Ishikawa (cell line): ENCODE results near the gene KPNA4.

Experiments used
- CEBPB ChIP-seq: IDR thresholded peaks from 2 replicates; pipeline ENCODE4 v1.6.1; 2012
- CREB1 ChIP-seq: IDR thresholded peaks from 2 replicates; pipeline ENCODE4 v1.6.1; 2012; ENCODE audit warnings: low read depth
- EGR1 ChIP-seq: IDR thresholded peaks from 2 replicates; pipeline ENCODE4 v1.6.1; 2012
- EP300 ChIP-seq: IDR thresholded peaks from 2 replicates; pipeline ENCODE4 v1.6.1; 2012; ENCODE audit warnings: borderline replicate concordance
- FOXM1 ChIP-seq: IDR thresholded peaks from 2 replicates; pipeline ENCODE4 v1.6.1; 2012; ENCODE audit warnings: low read depth, borderline replicate concordance
- NFIC ChIP-seq: IDR thresholded peaks from 2 replicates; pipeline ENCODE4 v1.6.1; 2012
- RAD21 ChIP-seq: IDR thresholded peaks from 2 replicates; pipeline ENCODE4 v1.6.1; 2012; ENCODE audit warnings: low read depth
- TAF1 ChIP-seq: IDR thresholded peaks from 2 replicates; pipeline ENCODE4 v1.6.1; 2012; ENCODE audit warnings: low read depth, mild to moderate bottlenecking
- TCF12 ChIP-seq: IDR thresholded peaks from 2 replicates; pipeline ENCODE4 v1.6.1; 2012; ENCODE audit warnings: low read depth
- TEAD4 ChIP-seq: IDR thresholded peaks from 2 replicates; pipeline ENCODE4 v1.6.1; 2012
- YY1 ChIP-seq: IDR thresholded peaks from 2 replicates; pipeline ENCODE4 v1.6.1; 2012; ENCODE audit warnings: low read depth
- ZBTB7A ChIP-seq: IDR thresholded peaks from 2 replicates; pipeline ENCODE4 v1.6.1; 2012; ENCODE audit warnings: low read depth
- TF ChIP-seq, protein P1 (sequence below): IDR thresholded peaks from 2 replicates; pipeline ENCODE4 v1.6.1; 2012
- TF ChIP-seq, protein P2 (sequence below): IDR thresholded peaks from 2 replicates; pipeline ENCODE4 v1.6.1; 2012; ENCODE audit warnings: low read depth, mild to moderate bottlenecking
- TF ChIP-seq, protein P3 (sequence below): IDR thresholded peaks from 2 replicates; pipeline ENCODE4 v1.6.1; 2012

The KPNA4 gene

DNA sequence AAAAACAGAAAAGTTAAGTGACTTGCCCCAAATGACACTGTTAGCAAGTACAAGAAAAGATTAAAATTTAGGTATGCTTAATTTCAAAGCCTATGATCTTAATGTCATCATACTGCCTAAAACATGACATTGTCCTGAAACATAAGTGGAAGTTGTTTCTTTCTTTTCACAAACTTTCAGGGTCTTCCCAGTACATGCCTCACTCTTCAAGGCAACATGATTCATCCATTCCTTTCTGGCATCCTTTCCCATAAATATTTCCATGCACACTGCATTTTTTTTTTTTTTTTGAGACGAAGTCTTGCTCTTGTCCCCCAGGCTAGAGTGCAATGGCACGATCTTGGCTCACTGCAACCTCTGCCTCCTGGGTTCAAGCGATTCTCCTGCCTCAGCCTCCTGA, 42.5 kb upstream of the KPNA4 start:
- TF ChIP-seq, protein P1, sequence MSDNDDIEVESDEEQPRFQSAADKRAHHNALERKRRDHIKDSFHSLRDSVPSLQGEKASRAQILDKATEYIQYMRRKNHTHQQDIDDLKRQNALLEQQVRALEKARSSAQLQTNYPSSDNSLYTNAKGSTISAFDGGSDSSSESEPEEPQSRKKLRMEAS, result no peak
- TF ChIP-seq, protein P2, sequence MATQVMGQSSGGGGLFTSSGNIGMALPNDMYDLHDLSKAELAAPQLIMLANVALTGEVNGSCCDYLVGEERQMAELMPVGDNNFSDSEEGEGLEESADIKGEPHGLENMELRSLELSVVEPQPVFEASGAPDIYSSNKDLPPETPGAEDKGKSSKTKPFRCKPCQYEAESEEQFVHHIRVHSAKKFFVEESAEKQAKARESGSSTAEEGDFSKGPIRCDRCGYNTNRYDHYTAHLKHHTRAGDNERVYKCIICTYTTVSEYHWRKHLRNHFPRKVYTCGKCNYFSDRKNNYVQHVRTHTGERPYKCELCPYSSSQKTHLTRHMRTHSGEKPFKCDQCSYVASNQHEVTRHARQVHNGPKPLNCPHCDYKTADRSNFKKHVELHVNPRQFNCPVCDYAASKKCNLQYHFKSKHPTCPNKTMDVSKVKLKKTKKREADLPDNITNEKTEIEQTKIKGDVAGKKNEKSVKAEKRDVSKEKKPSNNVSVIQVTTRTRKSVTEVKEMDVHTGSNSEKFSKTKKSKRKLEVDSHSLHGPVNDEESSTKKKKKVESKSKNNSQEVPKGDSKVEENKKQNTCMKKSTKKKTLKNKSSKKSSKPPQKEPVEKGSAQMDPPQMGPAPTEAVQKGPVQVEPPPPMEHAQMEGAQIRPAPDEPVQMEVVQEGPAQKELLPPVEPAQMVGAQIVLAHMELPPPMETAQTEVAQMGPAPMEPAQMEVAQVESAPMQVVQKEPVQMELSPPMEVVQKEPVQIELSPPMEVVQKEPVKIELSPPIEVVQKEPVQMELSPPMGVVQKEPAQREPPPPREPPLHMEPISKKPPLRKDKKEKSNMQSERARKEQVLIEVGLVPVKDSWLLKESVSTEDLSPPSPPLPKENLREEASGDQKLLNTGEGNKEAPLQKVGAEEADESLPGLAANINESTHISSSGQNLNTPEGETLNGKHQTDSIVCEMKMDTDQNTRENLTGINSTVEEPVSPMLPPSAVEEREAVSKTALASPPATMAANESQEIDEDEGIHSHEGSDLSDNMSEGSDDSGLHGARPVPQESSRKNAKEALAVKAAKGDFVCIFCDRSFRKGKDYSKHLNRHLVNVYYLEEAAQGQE, result no peak
- TF ChIP-seq YY1 (no peak), FOXM1 (no peak), TAF1 (no peak), EGR1 (no peak), CREB1 (no peak), EP300 (no peak), TCF12 (no peak), NFIC (no peak), TEAD4 (no peak)
- TF ChIP-seq, protein P3, sequence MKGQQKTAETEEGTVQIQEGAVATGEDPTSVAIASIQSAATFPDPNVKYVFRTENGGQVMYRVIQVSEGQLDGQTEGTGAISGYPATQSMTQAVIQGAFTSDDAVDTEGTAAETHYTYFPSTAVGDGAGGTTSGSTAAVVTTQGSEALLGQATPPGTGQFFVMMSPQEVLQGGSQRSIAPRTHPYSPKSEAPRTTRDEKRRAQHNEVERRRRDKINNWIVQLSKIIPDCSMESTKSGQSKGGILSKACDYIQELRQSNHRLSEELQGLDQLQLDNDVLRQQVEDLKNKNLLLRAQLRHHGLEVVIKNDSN, result no peak

DNA sequence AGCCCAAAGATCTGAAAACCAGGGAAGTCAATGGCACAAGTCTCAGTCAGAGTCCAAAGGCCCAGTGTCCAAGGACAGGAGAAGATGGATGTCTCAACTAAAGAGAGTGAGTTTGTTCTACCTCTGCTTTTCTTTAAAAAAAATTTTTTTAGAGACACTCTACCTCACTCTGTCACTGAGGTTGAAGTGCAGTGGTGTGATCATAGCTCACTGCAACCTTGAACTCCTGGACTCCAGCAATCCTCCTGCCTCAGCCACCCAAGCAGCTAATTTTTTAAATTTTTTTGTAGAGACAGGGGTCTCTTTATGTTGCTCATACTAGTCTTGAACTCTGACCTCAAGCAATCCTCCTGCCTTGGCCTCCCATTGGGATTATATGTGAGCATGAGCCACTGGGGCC, 39.9 kb upstream of the KPNA4 start:
- TF ChIP-seq CREB1, result no peak
- TF ChIP-seq, protein P1, result no peak
- TF ChIP-seq, protein P3, result no peak
- TF ChIP-seq ZBTB7A, result no peak
- TF ChIP-seq YY1, result no peak
- TF ChIP-seq EP300, result no peak
- no peak for TF ChIP-seq TAF1
- TF ChIP-seq NFIC, result no peak
- no peak for TF ChIP-seq FOXM1
- no peak for TF ChIP-seq RAD21

DNA sequence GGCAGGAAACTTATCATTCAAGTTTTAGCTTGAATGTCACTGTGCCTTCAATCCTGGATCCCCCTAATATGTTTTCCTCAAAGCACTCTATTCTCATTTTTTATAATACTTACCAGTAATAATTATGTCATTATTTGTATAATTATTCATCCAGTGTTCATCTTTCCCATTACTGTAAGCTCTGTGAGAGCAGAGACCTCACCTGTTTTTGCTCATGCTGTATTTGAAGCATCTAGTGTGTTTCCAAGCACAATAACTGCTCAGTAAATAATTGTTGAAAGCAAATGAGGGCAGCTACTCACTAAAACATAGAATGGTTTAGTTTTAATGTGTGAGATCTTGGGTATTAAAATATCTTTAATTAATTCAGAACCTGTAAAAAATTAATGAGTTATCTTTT, 36.9 kb upstream of the KPNA4 start:
- no peak for TF ChIP-seq CEBPB
- TF ChIP-seq, protein P2, result no peak
- TF ChIP-seq, protein P3, result no peak
- TF ChIP-seq, protein P1, result no peak
- TF ChIP-seq EP300, result no peak
- TF ChIP-seq FOXM1, result no peak
- no peak for TF ChIP-seq TCF12
- TF ChIP-seq YY1, result no peak
- TF ChIP-seq ZBTB7A, result no peak
- no peak for TF ChIP-seq NFIC
- no peak for TF ChIP-seq CREB1
- no peak for TF ChIP-seq RAD21

DNA sequence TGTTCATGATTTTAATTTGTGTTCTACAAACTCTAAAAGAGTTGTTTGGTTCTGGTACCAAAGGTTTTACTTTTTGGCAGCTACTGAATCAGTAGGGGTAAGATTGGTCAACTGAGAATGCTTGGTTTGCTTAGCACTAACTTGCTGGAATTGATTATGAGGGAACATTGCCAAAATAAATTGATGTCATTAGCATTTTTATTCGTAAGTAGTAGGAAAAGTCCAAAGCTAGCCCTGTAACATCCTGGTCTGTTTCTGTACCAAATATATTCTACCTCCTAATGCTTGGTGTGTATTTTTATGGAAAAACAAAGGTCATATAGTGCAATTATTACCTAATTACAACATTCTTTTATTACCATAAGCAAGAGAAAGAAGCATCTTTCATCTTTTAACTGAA, 35.9 kb upstream of the KPNA4 start:
- TF ChIP-seq ZBTB7A (no peak), EP300 (no peak), CEBPB (no peak), TEAD4 (no peak), TAF1 (no peak), NFIC (no peak)
- TF ChIP-seq, protein P1, result no peak

DNA sequence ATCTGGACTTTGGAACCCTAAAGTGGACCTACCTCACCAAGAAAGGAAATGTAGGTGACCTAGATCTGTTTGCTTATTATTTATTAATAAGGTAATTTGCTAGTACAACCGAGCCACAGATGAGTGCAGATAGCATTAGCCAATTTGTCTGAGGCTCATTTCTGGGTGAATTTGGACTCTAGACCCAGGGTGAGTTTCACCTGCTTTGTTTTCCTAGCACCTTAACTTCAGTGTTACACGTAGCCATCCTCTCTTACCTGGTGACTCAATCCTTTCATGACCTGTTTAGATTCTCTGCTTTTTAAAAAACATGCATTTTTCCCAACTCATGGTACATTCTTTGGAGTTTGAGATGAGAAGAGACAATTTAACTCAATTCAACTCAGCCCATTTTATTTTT, 33.5 kb upstream of the KPNA4 start:
- TF ChIP-seq CEBPB, result no peak
- no peak for TF ChIP-seq FOXM1
- TF ChIP-seq TAF1, result no peak
- no peak for TF ChIP-seq EP300
- no peak for TF ChIP-seq TCF12
- TF ChIP-seq TEAD4, result no peak
- no peak for TF ChIP-seq NFIC

DNA sequence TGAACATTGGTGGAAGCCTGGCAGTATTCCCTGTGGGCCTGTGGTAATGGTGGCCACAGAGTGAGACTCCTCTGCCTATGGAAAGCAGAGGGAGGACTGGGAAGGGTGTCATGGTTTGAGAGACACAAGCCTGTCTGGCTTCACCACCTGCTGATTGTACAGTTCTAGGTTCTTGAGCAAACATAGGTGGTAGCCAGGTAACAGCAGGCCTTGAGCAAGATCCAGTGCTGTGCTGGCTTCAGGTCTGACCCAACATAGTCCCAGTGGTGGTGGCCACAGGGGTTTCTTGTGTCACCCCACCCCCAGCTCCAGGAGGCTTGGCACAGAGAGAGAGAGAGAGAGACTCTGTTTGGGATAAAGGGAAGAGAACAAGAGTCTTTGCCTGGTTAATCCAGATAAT, 22.7 kb upstream of the KPNA4 start:
- TF ChIP-seq, protein P1, result no peak
- TF ChIP-seq TAF1, result no peak
- TF ChIP-seq CEBPB, result no peak
- TF ChIP-seq NFIC, result no peak
- TF ChIP-seq, protein P3, result no peak
- TF ChIP-seq FOXM1, result no peak
- TF ChIP-seq EGR1, result no peak
- TF ChIP-seq, protein P2, result no peak
- TF ChIP-seq YY1, result no peak
- TF ChIP-seq ZBTB7A, result no peak
- no peak for TF ChIP-seq TCF12
- TF ChIP-seq EP300, result no peak
- no peak for TF ChIP-seq CREB1
- TF ChIP-seq RAD21, result no peak
- TF ChIP-seq TEAD4, result no peak
